H1 (cell line): ENCODE data around the gene LMTK2. TPM values are rescaled to one million over a fixed set of nuclear protein-coding genes. Genes with fewer than 3 reads are reported as not detected.

Experiments used
- CTCF ChIA-PET: fragments of 300-600 bp; sonication (Branson Sonifier 250); formaldehyde crosslinking; loops from one replicate; lab custom pipeline; 2021; ENCODE audit not compliant: partially characterized antibody; lab: Charles Lee
- POLR2A ChIA-PET: fragments of 300-600 bp; sonication (Branson Sonifier 250); formaldehyde crosslinking; loops from one replicate; lab custom pipeline; 2021; ENCODE audit warnings: inconsistent platforms; ENCODE audit not compliant: partially characterized antibody; lab: Charles Lee
- DNase-seq, 2 experiments: peaks; one replicate each; pipeline versions ENCODE4 v3.0.0 to v3.0.0-alpha.2; 2010 to 2022; ENCODE audit warnings: low spot score in 2 of 2, low read depth in 1 of 2, mixed read lengths in 1 of 2
- FAIRE-seq: peaks from 2 replicates; lab custom pipeline; 2011; peaks lifted over from hg19 to GRCh38; lab: Jason Lieb, UNC
- H2AFZ ChIP-seq: 2 replicates; pipeline ENCODE4 v1.8.1; 2012; ENCODE audit warnings: low read length, inconsistent platforms
- H2AK5ac ChIP-seq: 2 replicates; pipeline ENCODE4 v1.6.1; 2013; ENCODE audit warnings: low read depth, low read length
- H2BK120ac ChIP-seq: replicated peaks from 2 replicates; pipeline ENCODE3; 2013; ENCODE audit warnings: low read depth, low read length, inconsistent platforms
- H2BK12ac ChIP-seq: 2 replicates; pipeline ENCODE4 v1.6.1; 2013; ENCODE audit warnings: low read depth, low read length
- H2BK15ac ChIP-seq: 2 replicates; pipeline ENCODE4 v1.6.1; 2013; ENCODE audit warnings: low read length
- H2BK20ac ChIP-seq: 2 replicates; pipeline ENCODE4 v1.6.1; 2013; ENCODE audit warnings: low read length
- H2BK5ac ChIP-seq: 2 replicates; pipeline ENCODE4 v1.6.1; 2013; ENCODE audit warnings: low read depth, low read length
- H3K14ac ChIP-seq: 2 replicates; pipeline ENCODE4 v1.6.1; 2013; ENCODE audit warnings: inconsistent platforms; ENCODE audit not compliant: insufficient read length
- H3K18ac ChIP-seq: 2 replicates; pipeline ENCODE4 v1.6.1; 2013; ENCODE audit warnings: low read length; ENCODE audit errors: extremely low read depth
- H3K23ac ChIP-seq: 2 replicates; pipeline ENCODE4 v1.6.1; 2013; ENCODE audit warnings: inconsistent platforms; ENCODE audit not compliant: insufficient read length
- H3K23me2 ChIP-seq: 2 replicates; pipeline ENCODE4 v1.6.1; 2013; ENCODE audit warnings: low read depth, low read length
- H3K27ac ChIP-seq: 2 replicates; pipeline ENCODE4 v1.6.1; 2011; ENCODE audit warnings: low read depth, low read length, inconsistent platforms
- H3K27me3 ChIP-seq, 4 experiments: replicated peaks in 1 of 4; 1 replicate in 1 of 4; 2 replicates in 3 of 4; pipeline versions ENCODE4 v1.6.1 to v1.8.1; 2011 to 2013; ENCODE audit warnings: low read length in 3 of 4, mild to moderate bottlenecking in 3 of 4, inconsistent platforms in 2 of 4, mixed read lengths in 2 of 4, moderate library complexity in 1 of 4; ENCODE audit not compliant: control insufficient read depth in 3 of 4, insufficient read depth in 3 of 4; ENCODE audit errors: extremely low read depth in 1 of 4
- H3K36me3 ChIP-seq, 4 experiments: 2 replicates each; pipeline versions ENCODE4 v1.6.1 to v1.8.1; 2011 to 2013; ENCODE audit warnings: mild to moderate bottlenecking in 4 of 4, low read length in 3 of 4, moderate library complexity in 2 of 4, control low read depth in 1 of 4, inconsistent platforms in 1 of 4; ENCODE audit not compliant: insufficient read depth in 4 of 4, control insufficient read depth in 2 of 4
- H3K4ac ChIP-seq: replicated peaks from 2 replicates; pipeline ENCODE3; 2013; ENCODE audit warnings: low read length, low read depth, mixed read lengths, inconsistent platforms; ENCODE audit not compliant: insufficient read length
- H3K4me1 ChIP-seq, 4 experiments: replicated peaks in 1 of 4; 1 replicate in 1 of 4; 2 replicates in 3 of 4; pipeline versions ENCODE4 v1.6.1 to v1.8.1; 2011 to 2013; ENCODE audit warnings: low read length in 3 of 4, inconsistent platforms in 2 of 4, mixed read lengths in 1 of 4; ENCODE audit not compliant: insufficient read depth in 4 of 4, control insufficient read depth in 3 of 4
- H3K4me2 ChIP-seq, 2 experiments: 2 replicates each; pipeline versions ENCODE4 v1.6.1 to v1.8.1; 2011 to 2013; ENCODE audit warnings: low read depth in 2 of 2, low read length in 2 of 2, control low read depth in 1 of 2, inconsistent platforms in 1 of 2, mild to moderate bottlenecking in 1 of 2; ENCODE audit not compliant: insufficient read depth in 1 of 2
- H3K4me3 ChIP-seq, 4 experiments: fragments of 200-600, 300-600 bp in 1 of 4; sonication (generic), shearing (Covaris generic), sonication (Bioruptor Twin) in 1 of 4; 2 replicates each; pipeline versions ENCODE4 v1.5.1 to v1.8.1; 2011 to 2016; ENCODE audit warnings: low read length in 4 of 4, low read depth in 3 of 4, control low read depth in 2 of 4, inconsistent platforms in 2 of 4, mild to moderate bottlenecking in 2 of 4, mixed read lengths in 1 of 4, moderate library complexity in 1 of 4; ENCODE audit not compliant: insufficient read depth in 2 of 4; ENCODE audit errors: extremely low read depth in 1 of 4
- H3K56ac ChIP-seq: replicated peaks from 2 replicates; pipeline ENCODE3; 2013; ENCODE audit warnings: low read depth, mild to moderate bottlenecking, mixed read lengths, low read length, inconsistent platforms; ENCODE audit not compliant: insufficient read length
- H3K79me1 ChIP-seq: 2 replicates; pipeline ENCODE4 v1.6.1; 2013; ENCODE audit warnings: low read depth, low read length, control low read depth
- H3K79me2 ChIP-seq, 2 experiments: 2 replicates each; pipeline versions ENCODE4 v1.6.1 to v1.8.1; 2012 to 2013; ENCODE audit warnings: low read length in 2 of 2, mild to moderate bottlenecking in 2 of 2, inconsistent platforms in 1 of 2; ENCODE audit not compliant: insufficient read depth in 2 of 2, control insufficient read depth in 1 of 2
- H3K9ac ChIP-seq, 4 experiments: replicated peaks in 1 of 4; 1 replicate in 1 of 4; 2 replicates in 3 of 4; pipeline versions ENCODE4 v1.6.1 to v1.8.1; 2011 to 2013; ENCODE audit warnings: low read depth in 3 of 4, low read length in 3 of 4, control low read depth in 2 of 4, mild to moderate bottlenecking in 2 of 4, moderate library complexity in 2 of 4, inconsistent platforms in 1 of 4; ENCODE audit errors: extremely low read depth in 1 of 4
- H3K9me3 ChIP-seq, 2 experiments: 2 replicates each; pipeline versions ENCODE4 v1.6.1 to v1.8.1; 2012 to 2013; ENCODE audit warnings: mild to moderate bottlenecking in 2 of 2, moderate library complexity in 2 of 2, control low read depth in 1 of 2, inconsistent platforms in 1 of 2, low read depth in 1 of 2, low read length in 1 of 2, mixed read lengths in 1 of 2; ENCODE audit not compliant: insufficient read depth in 2 of 2
- H4K20me1 ChIP-seq, 2 experiments: replicated peaks in 1 of 2; 2 replicates each; pipeline versions ENCODE3 to v1.8.1; 2011 to 2013; ENCODE audit warnings: inconsistent platforms in 2 of 2, low read length in 2 of 2, mild to moderate bottlenecking in 1 of 2; ENCODE audit not compliant: insufficient read depth in 2 of 2, control insufficient read depth in 1 of 2
- H4K5ac ChIP-seq: 2 replicates; pipeline ENCODE4 v1.6.1; 2013; ENCODE audit warnings: low read length, low read depth, mixed read lengths, inconsistent platforms; ENCODE audit not compliant: insufficient read length
- H4K8ac ChIP-seq: 2 replicates; pipeline ENCODE4 v1.8.0; 2013; ENCODE audit warnings: mild to moderate bottlenecking, moderate library complexity, low read length, inconsistent platforms; ENCODE audit not compliant: insufficient read depth; ENCODE audit errors: extremely low read depth
- H4K91ac ChIP-seq: replicated peaks from 2 replicates; pipeline ENCODE3; 2013; ENCODE audit warnings: low read length, mixed read lengths, inconsistent platforms; ENCODE audit not compliant: insufficient read length
- E2F6 ChIP-seq: IDR thresholded peaks from 2 replicates; pipeline ENCODE4 v1.6.1; 2012; ENCODE audit warnings: inconsistent platforms
- FOSL1 ChIP-seq: IDR thresholded peaks from 2 replicates; pipeline ENCODE4 v1.6.1; 2011; ENCODE audit warnings: mild to moderate bottlenecking, low read depth, low read length, moderate library complexity; ENCODE audit not compliant: insufficient read depth
- KDM4A ChIP-seq: IDR thresholded peaks from one replicate; pipeline ENCODE4 v1.7.1; 2012; ENCODE audit warnings: low read depth, mild to moderate bottlenecking, moderate library complexity, low read length, inconsistent platforms; ENCODE audit not compliant: severe bottlenecking
- MAX ChIP-seq: IDR thresholded peaks from 2 replicates; pipeline ENCODE4 v1.6.1; 2012; ENCODE audit warnings: inconsistent platforms
- PHF8 ChIP-seq: fragments of 200-600 bp; sonication (generic); conservative IDR thresholded peaks from 2 replicates; pipeline ENCODE4 v1.7.1; 2012; ENCODE audit warnings: low read depth, mild to moderate bottlenecking, inconsistent platforms, low read length, moderate library complexity
- RBBP5 ChIP-seq: IDR thresholded peaks from 2 replicates; pipeline ENCODE4 v1.7.1; 2012; ENCODE audit warnings: low read depth, mild to moderate bottlenecking, inconsistent platforms, low read length, moderate library complexity, borderline replicate concordance
- SIN3A ChIP-seq, 2 experiments: IDR thresholded peaks in 1 of 2; conservative IDR thresholded peaks in 1 of 2; 2 replicates each; pipeline ENCODE4 v1.6.1; 2011 to 2012; ENCODE audit warnings: low read length in 2 of 2, improper control_type of control experiment in 1 of 2, low read depth in 1 of 2, mild to moderate bottlenecking in 1 of 2
- WGBS, 2 experiments: shearing (Covaris generic) in 1 of 2; methylation state at CpG; one replicate each; pipeline versions ENCODE4 v1.1.6 to v1.1.7; 2013 to 2015; ENCODE audit warnings: low lambda C conversion rate in 2 of 2, mixed read lengths in 2 of 2, inconsistent platforms in 1 of 2, low coverage in 1 of 2, missing lambda C conversion rate in 1 of 2; ENCODE audit not compliant: insufficient replicate concordance in 2 of 2, insufficient coverage in 1 of 2, insufficient read length in 1 of 2; ENCODE audit errors: extremely low coverage in 1 of 2, missing lambda C conversion rate in 1 of 2; 5-methylcytosine and 5-hydroxymethylcytosine counted together
- polyA plus RNA-seq, 7 experiments: library from polyadenylated mRNA; depleted of rRNA in 3 of 7; stranded (reverse) in 5 of 7; unstranded in 2 of 7; fragments of >200 nt in 5 of 7; fragments of 200-250 nt in 2 of 7; gene quantifications; 1 replicate in 5 of 7; 2 replicates in 1 of 7; 4 replicates in 1 of 7; pipeline versions ENCODE4 v1.2.1 to v1.2.3, GENCODE V29; 2011 to 2013; ENCODE audit warnings: missing spikeins in 2 of 7, mixed read lengths in 2 of 7
- total RNA-seq: library from RNA; stranded (reverse); fragmentation: NEBNext Ultra II Directional; extraction: Animal tissue kit (Norgen Biotek cat#: 25700); gene quantifications from 2 replicates; pipeline ENCODE4 v1.2.1, GENCODE V29; 2021

LMTK2 gene
- total and polyA plus RNA-seq, 2 of the 8 experiments (the other 6 are each of a cell fraction or from before 2014, with no cell fraction given) = 9.7 to 30.7 TPM

DNA sequence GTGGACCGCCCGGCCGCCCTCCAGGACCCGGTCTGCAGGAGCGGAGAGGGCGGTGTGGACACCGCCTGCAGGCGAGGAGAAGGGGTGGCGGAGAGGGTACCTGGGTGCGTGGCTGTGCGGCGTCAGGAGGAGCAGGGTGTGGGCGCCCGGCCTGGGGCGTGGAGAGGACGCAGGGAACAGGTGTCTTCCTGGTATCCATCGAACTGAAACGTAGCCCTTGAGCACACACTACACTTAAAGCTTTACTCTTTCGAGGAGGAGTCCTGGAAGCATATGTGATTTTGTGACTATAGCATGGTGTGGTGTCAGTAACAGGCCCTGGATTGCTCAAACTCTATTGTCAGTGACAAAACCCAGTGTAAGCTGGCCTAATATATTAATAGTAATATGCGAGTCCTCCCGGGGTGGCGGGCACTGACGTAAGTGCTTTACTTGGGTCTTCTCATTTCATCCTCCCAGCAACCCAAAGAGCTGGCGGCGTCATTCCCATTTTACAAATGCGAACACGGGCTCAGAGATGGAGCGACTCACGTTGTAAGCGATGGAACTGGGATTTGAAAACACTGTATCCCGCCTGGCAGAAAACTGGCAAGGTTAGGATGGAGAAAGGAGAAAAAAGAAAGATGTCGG is 145.9 kb downstream of the LMTK2 start:
- H2BK5ac ChIP-seq = no peak overlapping the region
- peak overlapping the region; percentile 91 to 94 for H3K4me2 ChIP-seq
- no peak; the same call in 1 of the 2 replicates for TF ChIP-seq E2F6
- TF ChIP-seq RBBP5 = 0 out of 2 replicates have a peak, but pooled peaks have one; percentile 22
- 0 out of 2 replicates have a peak, but pooled peaks have one; percentile 7 for TF ChIP-seq FOSL1
- TF ChIP-seq KDM4A = peak; percentile 74
- peak; percentile 13; the same call in 1 of the 2 replicates for TF ChIP-seq MAX
- TF ChIP-seq SIN3A (conservative IDR thresholded peaks at IDR 0.05 in 1 of 2, IDR thresholded peaks at IDR 0.05 in 1 of 2; ENCODE audit: low read depth in 1 of 2, low read length in 2 of 2) = no peak; a peak in 1 of 4 replicates
- peak; percentile 64 for TF ChIP-seq PHF8
- H2BK120ac ChIP-seq = no peak overlapping the region
- 20% methylated on average over 25 of the region's 32 CpGs; no CpG with 5 or more reads in 1 of the 2 experiments for WGBS, 2 experiments
- no peaks in the 10 kb centered on the region; a peak in 3 of 8 replicates for H3K36me3 ChIP-seq
- no peak overlapping the region; the same call in 1 of the 2 replicates for H3K27ac ChIP-seq
- no peak overlapping the region for H3K4ac ChIP-seq
- DNase-seq (no peak), FAIRE-seq (no peak)
- CTCF ChIA-PET = interaction anchor here (1.0 to 1.5 kb wide), 3 partner anchors 13 to 148 kb away, joined by 3 to 4 read pairs (median 4); partner anchors contain the start of gene BAIAP2L1
- peaks cover 0 to 7% of the 10 kb centered on the region in 2 experiments; a peak in 1 of 4 replicates for H3K79me2 ChIP-seq
- H2AFZ ChIP-seq = no peak overlapping the region
- no peak overlapping the region for H4K8ac ChIP-seq
- H2BK12ac ChIP-seq = no peak overlapping the region
- H3K27me3 ChIP-seq = no peaks in the 10 kb centered on the region
- no peak overlapping the region for H2AK5ac ChIP-seq
- peak overlapping the region; percentile 78 for H3K56ac ChIP-seq
- POLR2A ChIA-PET = interaction anchor here (0.5 kb wide), 1 partner anchor 550 kb away, joined by 3 read pairs; no protein-coding TSS in a partner anchor
- H3K4me3 ChIP-seq = peak overlapping the region; percentile 77 to 91 (median 86)
- H2BK20ac ChIP-seq = no peak overlapping the region
- no peak overlapping the region for H3K14ac ChIP-seq
- peak overlapping the region; percentile 77 for H4K5ac ChIP-seq
- H4K91ac ChIP-seq = no peak overlapping the region
- H3K4me1 ChIP-seq = peaks cover 0 to 14% (median 3%) of the 10 kb centered on the region in 4 experiments; a peak in 4 of 7 replicates
- no peak overlapping the region for H2BK15ac ChIP-seq
- no peaks in the 10 kb centered on the region for H3K9me3 ChIP-seq
- peaks cover 6% of the 10 kb centered on the region for H3K23me2 ChIP-seq
- no peak overlapping the region for H3K23ac ChIP-seq
- H4K20me1 ChIP-seq = peaks cover 0 to 2% of the 10 kb centered on the region in 2 experiments
- no peak overlapping the region; the same call in none of the 2 replicates for H3K18ac ChIP-seq
- no peaks in the 10 kb centered on the region; the same call in 1 of the 2 replicates for H3K79me1 ChIP-seq
- peak overlapping the region; percentile 26 to 57 (median 39); a peak in 3 of 7 replicates for H3K9ac ChIP-seq
